ENCODE results near the gene ABCF1.

The ABCF1 gene

DNA sequence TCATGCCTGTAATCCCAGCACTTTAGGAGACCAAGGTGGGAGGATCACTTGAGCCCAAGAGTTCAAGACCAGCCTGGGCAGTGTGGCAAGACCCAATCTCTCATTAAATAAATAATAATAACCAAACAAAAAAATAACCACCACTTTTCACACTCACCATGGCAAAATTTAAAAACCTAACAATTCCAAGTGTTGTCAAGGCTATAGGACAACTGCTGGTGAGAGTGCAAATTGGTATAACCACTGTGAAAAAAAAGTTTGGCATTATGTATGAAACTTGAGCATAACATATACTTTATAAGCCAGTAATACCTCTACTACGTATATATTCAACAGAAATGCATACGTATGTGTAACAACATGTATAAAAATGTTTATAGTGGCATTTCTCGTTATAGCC is 10.3 kb upstream of the ABCF1 start:
- DNase-seq = no peak

DNA sequence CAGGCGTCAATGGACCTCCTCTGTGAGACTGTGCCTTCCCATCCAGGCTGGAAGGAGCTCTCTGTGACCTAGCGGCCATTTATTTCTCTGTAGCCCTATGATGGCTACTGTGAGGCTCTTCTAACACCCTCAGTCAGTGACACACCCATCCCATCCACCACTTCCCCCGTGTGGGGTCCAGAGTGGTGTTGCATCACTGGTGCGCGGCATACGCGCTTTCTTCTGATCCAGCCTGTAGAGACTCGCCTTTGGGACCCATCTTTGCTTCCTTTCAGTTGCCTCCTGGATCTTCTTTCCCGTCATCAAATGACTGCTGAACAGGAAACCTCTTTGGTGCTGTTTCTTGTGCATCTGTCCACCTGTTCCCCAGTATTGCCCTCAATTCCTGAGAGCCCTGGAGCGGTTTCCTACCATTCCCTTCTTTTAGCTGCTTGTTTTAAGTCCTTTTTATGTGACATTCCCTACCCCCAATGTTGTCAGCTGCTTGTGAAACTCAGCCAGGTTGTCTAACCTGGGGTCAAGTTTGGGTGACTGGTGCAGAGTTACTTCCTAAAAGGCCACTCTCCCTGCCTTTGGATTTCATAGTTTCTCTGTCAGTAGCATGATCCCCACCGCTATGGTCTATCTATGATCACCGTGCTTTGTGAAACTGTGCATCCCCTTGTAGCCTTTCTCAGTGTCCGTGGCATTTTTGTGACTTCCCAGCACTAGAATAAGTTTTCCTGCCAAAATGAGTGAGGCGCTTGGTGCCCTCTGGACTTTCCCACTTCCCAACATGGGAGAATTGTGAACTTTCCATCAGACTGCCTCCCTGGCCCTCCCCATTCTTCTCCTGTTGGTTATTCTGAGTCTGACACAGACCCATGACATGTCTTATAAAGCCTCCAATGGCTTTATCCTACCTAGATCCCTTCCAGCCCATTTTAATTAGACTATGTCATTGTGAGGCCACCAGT is 8.5 kb upstream of the ABCF1 start:
- no peak for DNase-seq

DNA sequence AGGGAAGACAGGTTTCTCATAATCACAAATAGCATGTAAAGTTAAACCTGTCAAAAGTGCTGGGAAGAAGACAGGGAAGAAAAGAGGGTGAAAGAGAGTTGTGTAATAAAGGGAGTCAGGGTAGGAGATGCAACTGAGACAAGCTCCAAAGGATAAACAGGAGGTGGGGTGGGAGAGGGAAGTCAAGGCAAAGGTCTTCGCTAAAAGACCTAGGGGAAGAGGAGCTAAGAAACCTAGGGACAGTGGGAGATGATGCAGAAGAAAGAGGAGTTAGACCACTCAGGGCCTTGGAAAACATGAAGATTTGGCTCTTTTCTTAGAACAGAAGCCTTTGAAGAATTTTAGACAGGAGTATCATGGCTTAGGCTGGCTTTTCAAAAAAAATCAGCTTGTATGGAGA is 7.1 kb upstream of the ABCF1 start:
- DNase-seq = no peak

DNA sequence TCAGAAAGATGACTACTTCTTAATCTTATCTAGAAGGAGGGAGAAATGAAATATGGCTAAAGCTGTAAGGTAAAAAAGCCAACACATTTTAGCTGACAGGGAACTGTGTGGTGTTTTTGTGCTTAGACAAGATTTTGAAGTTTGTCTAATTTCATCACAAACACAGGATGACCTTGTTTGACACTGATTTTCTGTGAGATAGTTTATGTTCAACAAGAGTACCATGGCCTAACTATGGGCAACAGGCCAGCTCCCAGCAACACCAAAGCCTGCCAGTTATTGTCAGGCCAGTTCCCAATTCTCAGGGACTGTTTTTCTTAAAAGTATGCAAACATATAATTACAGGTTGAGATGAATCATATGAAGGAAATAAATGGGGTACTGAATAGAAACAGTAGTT is 5.5 kb upstream of the ABCF1 start:
- no peak for DNase-seq

DNA sequence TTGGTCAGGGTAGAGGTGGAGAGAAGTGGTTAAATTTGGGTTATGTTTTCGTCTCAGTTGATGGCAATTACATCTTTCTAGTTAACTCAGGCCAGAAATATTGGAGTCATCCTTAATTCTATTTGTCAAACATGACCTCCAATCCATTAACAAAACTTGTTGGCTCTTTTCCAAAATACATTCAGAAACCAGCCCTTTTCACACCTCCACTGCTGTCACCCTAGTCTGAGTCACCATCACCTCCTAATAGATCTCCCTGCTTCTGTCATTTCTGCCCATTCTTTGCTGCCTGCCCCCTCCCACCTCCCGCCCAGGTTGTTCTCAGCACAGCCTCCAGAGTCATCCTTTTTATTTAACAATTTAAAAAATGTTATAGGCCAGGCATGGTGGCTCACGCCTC is 3.0 kb upstream of the ABCF1 start:
- DNase-seq = no peak

DNA sequence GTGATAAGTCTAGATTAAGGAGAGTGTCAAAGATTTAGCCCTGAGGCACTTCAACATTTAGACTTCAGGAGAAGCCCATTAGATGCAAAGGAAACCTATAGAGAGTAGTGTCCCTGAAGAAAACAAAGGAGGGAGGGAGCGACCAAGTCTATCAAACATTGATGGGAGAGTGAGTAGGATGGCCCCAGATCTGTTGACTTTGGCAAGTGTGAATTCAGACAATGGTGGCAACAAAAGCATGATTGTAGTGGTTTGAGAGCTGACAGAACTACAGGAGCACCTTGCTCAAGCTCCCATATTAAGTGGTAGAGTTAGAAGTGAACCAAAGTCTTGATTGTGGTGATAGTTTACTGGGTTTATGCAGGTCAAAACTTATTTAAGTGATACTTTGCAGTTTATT is 979 bp upstream of the ABCF1 start:
- no peak for DNase-seq

DNA sequence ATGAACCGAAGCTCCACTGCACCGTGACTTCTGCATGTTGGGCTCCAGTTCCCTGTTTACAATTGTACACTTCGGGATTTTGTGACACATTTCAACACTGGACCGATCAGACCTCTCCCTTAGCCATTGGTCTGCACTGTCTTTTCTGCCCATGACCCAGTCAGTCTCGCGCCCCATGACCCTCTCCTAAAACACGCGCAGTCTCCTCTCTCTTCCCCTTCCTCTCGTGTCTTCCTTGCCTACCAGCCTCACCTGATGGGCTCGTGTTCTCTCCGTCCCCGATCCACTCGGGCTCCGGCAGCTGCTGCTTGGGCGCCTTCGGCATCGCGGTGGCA is 535 bp upstream of the ABCF1 start:
- no peak for DNase-seq

DNA sequence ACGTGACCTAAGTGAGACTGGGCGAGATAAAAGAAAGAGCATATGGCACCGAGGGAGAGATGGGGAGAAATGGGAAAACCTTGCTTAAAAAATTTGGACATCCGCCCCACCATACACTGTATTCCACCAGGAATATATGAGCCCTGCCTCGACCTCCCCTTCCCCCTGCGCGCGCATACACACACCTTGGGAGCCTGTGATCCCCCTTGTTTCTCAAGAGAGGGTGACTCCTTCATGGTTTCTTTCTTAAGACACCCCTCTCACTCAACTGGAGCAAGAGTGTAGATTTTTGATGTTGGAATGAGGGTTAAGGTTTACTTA is 480 bp downstream of the ABCF1 start:
- DNase-seq = no peak

DNA sequence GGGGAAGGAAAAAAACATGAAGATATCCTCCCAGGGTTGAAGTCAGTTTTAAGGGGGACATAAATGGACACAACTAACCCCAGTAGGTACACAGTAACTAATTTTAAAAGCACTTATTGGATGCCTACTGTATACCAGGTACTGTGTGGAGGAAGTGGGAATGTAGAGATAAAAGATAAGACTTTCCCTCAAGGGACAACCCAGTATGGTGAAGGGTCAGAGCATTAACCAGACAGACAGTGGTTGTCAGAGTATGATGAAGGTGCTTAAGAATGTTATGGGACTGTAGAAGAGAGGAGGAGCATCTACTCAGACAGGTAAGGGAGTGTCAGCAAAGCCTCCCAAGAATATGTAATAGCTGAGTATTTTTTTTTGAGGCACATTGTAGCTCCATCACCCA is 906 bp downstream of the ABCF1 start:
- DNase-seq = no peak

DNA sequence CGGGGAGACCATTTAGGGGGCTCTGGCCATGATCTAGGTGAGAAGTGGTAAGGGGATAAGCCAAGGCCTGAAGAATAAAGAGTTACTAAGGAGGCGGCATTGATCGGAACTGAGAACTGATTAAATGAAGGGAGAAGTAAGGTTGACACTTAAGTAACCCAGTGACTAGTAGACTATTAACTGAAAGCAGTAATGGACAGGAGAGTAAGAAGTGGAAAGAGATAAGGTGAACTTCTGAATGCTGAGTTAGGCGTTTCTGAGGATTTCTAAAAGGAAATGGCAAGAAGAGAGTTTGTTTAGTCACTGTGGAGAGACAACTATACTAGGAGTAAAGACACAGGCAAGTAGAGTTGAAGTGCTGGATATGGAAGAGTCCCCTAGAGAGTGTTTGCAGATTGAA is 1.9 kb downstream of the ABCF1 start:
- DNase-seq = no peak

DNA sequence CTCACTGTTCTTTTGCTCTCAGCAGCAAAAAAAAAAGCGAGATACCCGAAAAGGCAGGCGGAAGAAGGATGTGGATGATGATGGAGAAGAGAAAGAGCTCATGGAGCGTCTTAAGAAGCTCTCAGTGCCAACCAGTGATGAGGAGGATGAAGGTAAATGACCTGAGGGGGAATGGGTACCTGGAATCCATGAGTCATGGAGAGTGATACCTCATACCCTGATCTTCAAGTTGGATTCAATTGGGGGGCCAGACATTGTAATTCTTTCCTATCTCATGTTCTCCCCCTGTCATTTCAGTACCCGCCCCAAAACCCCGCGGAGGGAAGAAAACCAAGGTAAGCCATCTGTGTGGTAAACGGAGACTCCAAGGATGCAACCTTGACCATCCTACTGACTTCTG is 6.8 kb downstream of the ABCF1 start:
- no peak for DNase-seq

DNA sequence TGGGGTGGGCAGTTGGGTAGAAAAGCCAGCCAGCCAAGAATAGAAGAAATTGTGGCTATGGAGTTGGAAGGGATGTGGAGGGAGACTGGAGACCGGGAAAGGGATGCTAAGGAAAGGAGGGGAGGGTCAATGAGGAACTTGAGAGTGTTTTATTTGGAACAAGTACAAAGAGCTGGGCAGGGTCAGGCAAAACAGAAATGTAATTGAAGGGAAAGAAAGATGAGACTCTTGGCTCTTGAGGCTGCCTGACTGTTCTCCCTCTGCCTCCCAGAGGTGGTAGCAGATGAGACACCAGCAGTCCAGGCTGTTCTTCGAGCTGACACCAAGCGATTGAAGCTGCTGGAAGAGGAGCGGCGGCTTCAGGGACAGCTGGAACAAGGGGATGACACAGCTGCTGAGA is 12.7 kb downstream of the ABCF1 start:
- DNase-seq = no peak

DNA sequence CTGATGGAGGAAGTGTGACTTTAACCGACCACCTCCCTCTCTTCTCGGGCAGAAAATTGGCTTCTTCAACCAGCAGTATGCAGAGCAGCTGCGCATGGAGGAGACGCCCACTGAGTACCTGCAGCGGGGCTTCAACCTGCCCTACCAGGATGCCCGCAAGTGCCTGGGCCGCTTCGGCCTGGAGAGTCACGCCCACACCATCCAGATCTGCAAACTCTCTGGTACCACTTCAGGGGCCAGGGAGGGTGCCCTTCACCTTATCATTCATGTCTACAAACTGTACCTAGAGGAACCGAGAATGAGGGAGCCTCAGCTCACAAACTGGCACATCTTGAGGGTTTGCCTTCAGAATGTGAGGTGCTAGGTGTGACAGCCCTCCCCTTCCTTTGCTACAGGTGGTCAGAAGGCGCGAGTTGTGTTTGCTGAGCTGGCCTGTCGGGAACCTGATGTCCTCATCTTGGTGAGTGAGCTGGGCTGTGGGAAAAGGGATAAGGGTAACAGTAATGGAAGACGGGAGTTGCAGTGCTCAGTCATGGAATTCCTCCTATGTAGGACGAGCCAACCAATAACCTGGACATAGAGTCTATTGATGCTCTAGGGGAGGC is 18.6 kb downstream of the ABCF1 start:
- DNase-seq = no peak

DNA sequence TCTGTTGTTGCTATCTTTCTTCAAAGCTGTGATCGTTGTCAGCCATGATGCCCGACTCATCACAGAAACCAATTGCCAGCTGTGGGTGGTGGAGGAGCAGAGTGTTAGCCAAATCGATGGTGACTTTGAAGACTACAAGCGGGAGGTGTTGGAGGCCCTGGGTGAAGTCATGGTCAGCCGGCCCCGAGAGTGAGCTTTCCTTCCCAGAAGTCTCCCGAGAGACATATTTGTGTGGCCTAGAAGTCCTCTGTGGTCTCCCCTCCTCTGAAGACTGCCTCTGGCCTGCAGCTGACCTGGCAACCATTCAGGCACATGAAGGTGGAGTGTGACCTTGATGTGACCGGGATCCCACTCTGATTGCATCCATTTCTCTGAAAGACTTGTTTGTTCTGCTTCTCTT is 19.3 kb downstream of the ABCF1 start:
- no peak for DNase-seq

DNA sequence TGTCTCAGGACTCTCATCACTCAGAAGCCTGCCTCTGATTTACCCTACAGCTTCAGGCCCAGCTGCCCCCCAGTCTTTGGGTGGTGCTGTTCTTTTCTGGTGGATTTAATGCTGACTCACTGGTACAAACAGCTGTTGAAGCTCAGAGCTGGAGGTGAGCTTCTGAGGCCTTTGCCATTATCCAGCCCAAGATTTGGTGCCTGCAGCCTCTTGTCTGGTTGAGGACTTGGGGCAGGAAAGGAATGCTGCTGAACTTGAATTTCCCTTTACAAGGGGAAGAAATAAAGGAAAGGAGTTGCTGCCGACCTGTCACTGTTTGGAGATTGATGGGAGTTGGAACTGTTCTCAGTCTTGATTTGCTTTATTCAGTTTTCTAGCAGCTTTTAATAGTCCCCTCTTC is 19.8 kb downstream of the ABCF1 start:
- no peak for DNase-seq

DNA sequence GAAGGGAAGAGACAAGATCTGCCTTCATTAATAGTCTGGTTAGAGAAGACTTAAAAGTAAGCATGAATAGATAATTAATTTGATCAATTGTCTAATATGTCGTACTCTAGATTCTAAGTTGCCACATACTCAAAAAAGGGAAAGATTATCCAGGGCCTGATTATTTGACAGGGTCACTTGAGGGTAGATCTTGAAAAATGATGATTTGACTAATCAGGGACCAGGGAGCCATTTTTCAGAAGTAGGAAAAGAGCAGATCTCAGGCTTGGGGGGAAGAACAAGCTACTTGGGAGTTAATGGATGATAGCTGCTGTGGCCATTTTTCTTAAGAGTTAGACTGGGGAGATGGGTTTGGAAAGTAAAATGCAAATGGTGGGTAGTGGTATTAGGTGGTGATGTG is 21.0 kb downstream of the ABCF1 start:
- DNase-seq = no peak

DNA sequence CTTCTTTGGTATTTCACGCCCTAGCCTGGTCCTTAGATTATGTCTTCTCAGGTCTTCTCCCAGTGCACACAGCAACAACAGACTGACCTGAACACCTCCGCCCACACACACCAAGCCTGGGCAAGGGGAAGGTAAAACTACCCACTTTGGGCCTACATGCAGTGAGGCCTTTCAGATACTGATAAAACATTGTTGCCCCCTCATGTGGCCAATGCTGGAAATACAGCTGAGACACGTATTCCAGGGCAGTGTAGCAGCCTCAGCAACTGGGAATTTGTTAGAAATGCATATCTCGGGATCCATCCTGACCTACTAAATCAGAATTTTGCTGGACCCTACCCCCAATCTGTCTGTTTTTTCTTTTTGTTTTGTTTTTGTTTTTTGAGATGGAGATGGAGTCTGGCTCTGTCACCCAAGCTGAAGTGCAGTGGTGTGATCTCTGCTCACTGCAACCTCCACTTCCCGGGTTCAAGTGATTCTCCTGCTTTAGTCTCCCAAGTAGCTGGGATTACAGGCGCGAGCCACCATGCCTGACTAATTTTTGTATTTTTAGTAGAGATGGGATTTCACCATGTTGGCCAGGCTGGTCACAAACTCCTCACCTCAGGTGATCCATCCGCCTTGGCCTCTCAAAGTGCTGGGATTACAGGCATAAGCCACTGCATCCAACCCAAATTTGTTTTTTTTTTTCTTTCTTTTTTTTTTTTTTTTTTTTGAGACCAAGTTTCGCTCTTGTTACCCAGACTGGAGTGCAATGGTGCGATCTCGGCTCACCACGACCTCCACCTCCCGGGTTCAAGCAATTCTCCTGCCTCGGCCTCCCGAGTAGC is 26.3 kb downstream of the ABCF1 start:
- peak; percentile 73 for DNase-seq

DNA sequence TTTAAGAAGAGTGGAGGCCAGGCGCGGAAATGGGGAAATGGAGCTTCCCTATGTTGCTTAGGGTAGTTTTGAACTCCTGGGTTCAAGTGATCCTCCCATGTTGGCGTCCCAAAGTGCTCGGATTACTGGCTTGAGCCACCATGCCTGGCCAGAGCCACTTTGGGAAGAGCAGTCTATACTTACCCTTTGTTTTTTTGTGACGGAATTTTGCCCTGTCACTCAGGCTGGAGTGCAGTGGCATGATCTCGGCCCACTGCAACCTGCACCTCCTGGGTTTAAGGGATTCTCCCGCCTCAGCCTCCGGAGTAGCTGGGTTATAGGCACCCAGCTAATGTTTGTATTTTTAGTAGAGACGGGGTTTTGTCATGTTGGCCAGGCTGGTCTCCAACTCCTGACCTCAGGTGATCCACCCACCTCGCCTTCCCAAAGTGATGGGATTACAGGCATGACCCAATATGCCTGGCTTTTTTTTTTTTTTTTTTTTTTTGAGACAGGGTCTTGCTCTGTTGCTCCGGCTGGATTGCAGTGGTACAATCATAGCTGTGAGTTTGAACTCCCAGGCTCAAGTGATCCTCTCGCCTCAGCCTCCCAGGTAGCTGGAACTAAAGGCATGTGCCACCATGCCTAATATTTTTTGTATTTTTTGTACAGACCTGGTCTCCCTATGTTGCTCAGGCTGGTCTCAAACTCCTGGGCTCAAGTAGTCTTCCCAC is 27.8 kb downstream of the ABCF1 start:
- no peak for DNase-seq

DNA sequence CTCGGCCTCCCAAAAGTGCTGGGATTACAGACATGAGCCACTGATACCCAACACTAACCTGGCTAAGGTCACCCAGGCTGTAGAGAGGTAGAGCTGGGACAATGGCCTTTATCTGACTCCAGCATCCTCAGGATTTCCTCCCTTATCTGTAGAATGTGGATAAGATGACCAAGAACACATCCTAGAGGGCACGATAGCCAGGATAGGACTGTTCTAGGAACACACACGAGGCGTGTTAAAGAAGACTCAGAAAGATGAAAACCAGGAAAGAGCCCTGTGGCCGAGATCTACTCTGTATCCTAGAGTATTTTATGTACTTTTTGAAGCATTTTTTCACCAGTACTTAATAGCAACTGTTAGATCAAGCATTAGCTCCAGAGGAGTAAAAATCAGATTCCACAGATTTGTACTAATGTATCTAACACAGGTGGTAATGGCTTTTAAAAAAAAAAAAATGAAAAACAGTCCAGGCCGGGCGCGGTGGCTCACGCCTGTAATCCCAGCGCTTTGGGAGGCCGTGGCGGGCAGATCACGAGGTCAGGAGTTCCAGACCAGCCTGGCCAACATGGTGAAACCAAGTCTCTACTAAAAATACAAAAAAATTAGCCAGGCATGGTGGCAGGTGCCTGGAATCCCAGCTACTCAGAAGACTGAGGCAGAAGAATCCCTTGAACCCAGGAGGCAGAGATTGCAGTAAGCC is 28.5 kb downstream of the ABCF1 start:
- DNase-seq = no peak

DNA sequence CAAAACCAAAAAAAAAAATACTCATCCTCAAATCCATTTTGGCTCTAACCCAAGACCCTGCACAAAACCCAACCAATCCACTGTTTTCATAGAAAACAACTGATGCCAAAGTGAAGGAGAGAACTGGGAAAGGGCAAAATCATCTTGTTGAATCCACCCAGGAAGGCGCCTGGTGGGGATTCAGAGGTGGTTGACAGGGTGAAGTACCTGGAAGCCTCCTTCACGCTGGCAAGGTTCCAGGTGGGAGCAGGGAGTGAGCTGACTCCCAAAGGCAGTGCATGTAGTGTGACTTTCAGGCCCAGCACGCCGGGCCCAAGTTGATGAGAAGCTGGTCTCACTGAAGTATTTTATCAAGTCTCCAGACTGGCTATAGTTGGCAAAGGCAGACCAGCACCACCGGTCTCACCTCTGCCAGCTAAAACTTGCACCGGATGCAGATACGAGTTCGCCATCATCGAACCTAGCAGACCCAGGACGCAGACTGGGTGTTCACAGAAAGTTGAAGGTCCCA is 29.3 kb downstream of the ABCF1 start:
- no peak for DNase-seq

DNA sequence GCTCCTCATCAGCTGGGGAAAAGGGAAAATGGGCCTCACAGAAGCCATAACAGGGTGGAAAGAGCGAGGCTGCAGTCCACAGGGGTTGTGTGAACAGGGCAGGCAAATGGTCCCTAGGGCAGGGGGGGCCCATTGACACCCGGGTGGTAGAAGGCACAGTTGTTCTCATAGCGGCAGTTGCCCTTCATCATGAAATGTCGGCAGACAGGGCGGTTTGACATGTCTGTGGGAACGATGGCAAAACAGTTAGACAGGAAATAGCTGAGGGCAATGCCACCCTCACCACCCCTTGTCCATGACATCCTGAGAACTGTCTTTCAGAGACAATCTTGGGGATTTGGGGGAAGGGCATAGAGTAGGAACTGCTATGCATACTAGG is 30.2 kb downstream of the ABCF1 start:
- no peak for DNase-seq

DNA sequence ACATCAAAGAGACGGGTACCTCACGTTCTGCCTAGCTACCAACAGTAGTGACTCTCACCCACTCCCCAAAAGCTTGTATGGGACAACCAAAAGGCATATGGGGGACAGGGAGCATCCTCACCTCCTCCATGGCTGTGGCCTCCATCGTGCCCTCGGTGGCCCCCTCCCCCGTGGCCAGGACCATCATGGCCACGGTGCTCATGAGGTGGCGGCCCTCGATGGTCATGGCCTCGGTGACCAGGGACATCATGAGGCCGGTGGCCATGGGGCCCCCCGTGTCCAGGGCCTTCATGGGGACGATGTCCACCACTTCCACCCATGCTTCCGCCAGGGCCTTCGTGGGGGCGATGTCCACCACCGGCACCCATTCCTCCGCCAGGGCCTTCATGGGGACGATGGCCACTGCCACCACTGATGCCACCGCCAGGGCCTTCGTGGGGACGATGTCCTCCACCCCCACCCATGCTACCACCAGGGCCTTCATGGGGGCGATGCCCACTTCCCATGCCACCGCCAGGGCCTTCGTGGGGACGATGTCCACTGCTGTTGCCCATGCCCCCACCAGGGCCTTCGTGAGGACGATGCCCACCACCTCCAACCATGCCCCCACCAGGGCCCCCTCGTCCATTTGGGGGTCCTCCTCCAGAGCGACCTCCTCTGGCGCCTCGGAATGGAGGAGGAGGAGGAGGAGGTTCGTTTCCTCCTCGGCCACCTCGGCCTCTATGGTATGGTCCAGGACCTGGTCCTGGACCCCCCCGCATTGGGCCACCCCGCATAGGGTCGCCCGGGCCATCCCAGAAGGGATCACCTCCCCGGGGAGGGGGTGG is 30.8 kb downstream of the ABCF1 start:
- no peak for DNase-seq

Measured in NCI-H446 (cell line).